ENCODE data around the gene LHFPL5. TPM values are rescaled to one million over a fixed set of nuclear protein-coding genes. Genes with fewer than 3 reads are reported as not detected.

LHFPL5 gene
- total and polyA plus RNA-seq, 2 experiments from 2014 or later = 0.10 TPM; not detected in 1

DNA sequence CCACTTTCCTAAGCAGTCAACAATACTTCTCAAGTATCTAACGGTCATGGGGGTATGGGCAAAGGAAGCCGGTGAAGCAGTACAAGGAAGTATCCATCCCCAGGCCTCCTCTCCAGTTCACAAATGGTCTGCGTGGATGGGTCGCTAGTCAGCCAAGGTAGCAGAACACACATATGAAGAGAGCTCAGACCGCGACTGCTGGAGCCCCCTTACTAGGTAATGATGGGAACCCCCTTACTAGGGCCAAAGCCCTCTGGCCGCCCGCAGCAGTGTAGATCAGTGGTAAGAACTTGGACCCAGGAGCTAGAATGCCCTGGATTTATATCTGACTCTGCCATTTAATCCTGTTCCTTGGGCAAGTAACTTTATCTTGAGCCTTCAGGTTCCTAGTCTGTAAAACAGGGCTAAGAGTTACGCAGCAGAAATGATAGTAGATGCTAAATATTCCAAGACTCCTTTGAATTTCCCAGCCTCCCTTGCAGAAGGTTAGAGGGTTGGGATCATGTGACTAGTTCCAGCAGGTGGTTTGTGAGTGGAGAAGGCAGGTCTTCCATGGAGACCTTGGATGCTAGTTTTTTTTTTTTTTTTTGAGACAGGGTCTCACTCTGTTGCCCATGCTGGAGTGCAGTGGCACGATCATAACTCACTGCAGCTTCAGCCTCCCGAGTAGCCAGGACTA, 30.9 kb upstream of the LHFPL5 start:
- no peaks in the 10 kb centered on the region for H3K79me2 ChIP-seq
- H3K4me3 ChIP-seq = no peak overlapping the region
- H3K4me2 ChIP-seq = no peak overlapping the region
- no peaks in the 10 kb centered on the region for H3K36me3 ChIP-seq (replicated peaks; ENCODE audit: insufficient read depth, low read depth)
- no peaks in the 10 kb centered on the region for H3K9me3 ChIP-seq (ENCODE audit: low read depth)
- no peak overlapping the region for H2AFZ ChIP-seq
- no peaks in the 10 kb centered on the region for H3K9me2 ChIP-seq (replicated peaks; ENCODE audit: insufficient read depth)
- no peak overlapping the region for H3K27ac ChIP-seq
- H3K27me3 ChIP-seq = peaks cover 3% of the 10 kb centered on the region
- DNase-seq (ENCODE audit: low spot score) = no peak
- TF ChIP-seq CTCF (IDR thresholded peaks at IDR 0.05; ENCODE audit: poor library complexity) (no peak), EZH2 (IDR thresholded peaks at IDR 0.05; ENCODE audit: borderline replicate concordance) (no peak), EZH2phosphoT487 (IDR thresholded peaks at IDR 0.05; ENCODE audit: low read depth, severe bottlenecking, unreplicated experiment) (no peak)
- no peaks in the 10 kb centered on the region for H4K20me1 ChIP-seq (ENCODE audit: insufficient read depth, poor library complexity, severe bottlenecking)
- H3K4me1 ChIP-seq (ENCODE audit: insufficient read depth) = no peaks in the 10 kb centered on the region
- 94% methylated on average over 11 of the region's 11 CpGs for WGBS (ENCODE audit: low lambda C conversion rate, missing lambda C conversion rate)

DNA sequence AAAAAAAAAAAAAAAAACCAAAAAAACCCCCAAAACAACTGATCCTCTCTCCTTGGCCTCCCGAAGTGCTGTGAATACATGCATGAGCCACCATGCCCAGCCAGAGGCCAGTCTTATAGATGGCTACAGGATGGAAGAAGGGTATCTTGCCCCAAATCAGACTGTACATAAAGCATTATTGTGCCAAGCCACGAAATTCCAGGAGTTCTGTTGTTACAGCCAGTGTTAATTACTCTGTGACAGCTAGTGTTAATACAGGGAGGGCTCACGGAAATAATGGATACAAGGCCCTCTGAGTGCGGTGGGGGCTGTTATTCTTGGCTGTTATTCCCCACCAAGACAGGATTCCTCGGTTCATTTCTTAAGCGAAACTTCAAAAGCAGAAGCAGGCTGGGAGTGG, 30.1 kb upstream of the LHFPL5 start:
- H3K27ac ChIP-seq = no peak overlapping the region
- WGBS (ENCODE audit: low lambda C conversion rate, missing lambda C conversion rate) = 80% methylated on average over 6 of the region's 6 CpGs
- peaks cover 3% of the 10 kb centered on the region for H3K27me3 ChIP-seq
- H3K4me1 ChIP-seq (ENCODE audit: insufficient read depth) = no peaks in the 10 kb centered on the region
- H3K9me3 ChIP-seq (ENCODE audit: low read depth) = no peaks in the 10 kb centered on the region
- H3K36me3 ChIP-seq (replicated peaks; ENCODE audit: insufficient read depth, low read depth) = no peaks in the 10 kb centered on the region
- H3K4me2 ChIP-seq = no peak overlapping the region
- H3K4me3 ChIP-seq = no peak overlapping the region
- no peaks in the 10 kb centered on the region for H3K79me2 ChIP-seq
- no peak for TF ChIP-seq CTCF (IDR thresholded peaks at IDR 0.05; ENCODE audit: poor library complexity)
- no peak for TF ChIP-seq EZH2 (IDR thresholded peaks at IDR 0.05; ENCODE audit: borderline replicate concordance)
- TF ChIP-seq EZH2phosphoT487 (IDR thresholded peaks at IDR 0.05; ENCODE audit: low read depth, severe bottlenecking, unreplicated experiment) = no peak
- H2AFZ ChIP-seq = no peak overlapping the region
- no peaks in the 10 kb centered on the region for H4K20me1 ChIP-seq (ENCODE audit: insufficient read depth, poor library complexity, severe bottlenecking)
- no peak for DNase-seq (ENCODE audit: low spot score)
- H3K9me2 ChIP-seq (replicated peaks; ENCODE audit: insufficient read depth) = no peaks in the 10 kb centered on the region

DNA sequence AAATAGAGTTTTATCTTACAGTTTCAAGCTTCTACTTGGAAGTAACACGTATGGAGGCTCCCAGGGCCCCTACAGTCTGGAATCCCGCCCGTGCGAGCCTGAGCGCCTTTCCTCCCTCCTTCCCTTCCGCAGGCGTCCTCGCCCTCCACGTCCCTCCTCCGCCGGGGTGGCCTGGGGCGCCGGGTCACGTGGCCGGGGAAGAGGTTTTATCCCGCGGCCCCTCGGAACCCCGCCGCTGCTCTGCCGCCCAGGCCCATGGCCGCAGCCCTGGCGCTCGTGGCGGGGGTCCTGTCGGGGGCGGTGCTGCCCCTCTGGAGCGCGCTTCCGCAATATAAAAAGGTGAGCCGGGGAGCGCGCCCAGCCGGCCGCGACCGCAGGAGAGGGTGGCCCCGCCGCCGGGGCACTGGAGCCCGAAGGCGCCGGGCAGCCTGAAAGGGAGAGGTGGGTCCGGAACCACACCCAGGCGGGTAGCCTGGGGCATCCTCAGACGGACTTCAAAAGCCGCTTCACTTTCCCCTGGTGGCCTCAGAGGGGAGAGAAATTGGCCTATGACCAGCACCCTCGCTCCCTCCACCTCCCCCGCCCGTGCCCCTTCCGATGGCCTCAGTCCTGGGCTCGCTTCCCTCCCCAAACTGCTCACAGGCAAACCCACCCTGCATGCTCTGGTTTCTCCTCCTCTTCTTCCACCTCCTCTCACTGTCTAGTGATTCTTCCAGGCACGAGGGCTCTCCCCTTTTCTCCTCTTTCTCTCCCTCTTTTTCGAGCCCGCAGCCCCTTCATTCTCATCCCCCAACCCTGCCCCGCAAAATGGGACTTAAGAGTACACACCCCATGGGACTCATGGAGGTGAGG, 28.6 kb upstream of the LHFPL5 start, which contains the start of gene CLPSL2:
Gene CLPSL2 (plus strand): TSS at position 235 of the 852 bp plus-strand sequence. CDS start 21 bp downstream, at position 256.
- no peaks in the 10 kb centered on the region for H3K4me1 ChIP-seq (ENCODE audit: insufficient read depth)
- H3K9me2 ChIP-seq (replicated peaks; ENCODE audit: insufficient read depth) = no peaks in the 10 kb centered on the region
- H3K4me2 ChIP-seq = peak within 1 kb of the TSS; percentile 99
- 2% methylated on average over 46 of the region's 56 CpGs for WGBS (ENCODE audit: low lambda C conversion rate, missing lambda C conversion rate)
- H3K27me3 ChIP-seq = peaks cover 3% of the 10 kb centered on the region
- DNase-seq (ENCODE audit: low spot score) = peak; percentile 47
- no peaks in the 10 kb centered on the region for H3K9me3 ChIP-seq (ENCODE audit: low read depth)
- no peaks in the 10 kb centered on the region for H4K20me1 ChIP-seq (ENCODE audit: insufficient read depth, poor library complexity, severe bottlenecking)
- no peaks in the 10 kb centered on the region for H3K36me3 ChIP-seq (replicated peaks; ENCODE audit: insufficient read depth, low read depth)
- peak within 1 kb of the TSS; percentile 59 for H3K4me3 ChIP-seq
- H3K79me2 ChIP-seq = no peaks in the 10 kb centered on the region
- peak within 1 kb of the TSS; percentile 80 for H2AFZ ChIP-seq
- TF ChIP-seq EZH2 (IDR thresholded peaks at IDR 0.05; ENCODE audit: borderline replicate concordance) (no peak), CTCF (IDR thresholded peaks at IDR 0.05; ENCODE audit: poor library complexity) (no peak), EZH2phosphoT487 (IDR thresholded peaks at IDR 0.05; ENCODE audit: low read depth, severe bottlenecking, unreplicated experiment) (no peak)
- H3K27ac ChIP-seq = no peak within 1 kb of the TSS

Measured in hepatocyte (in vitro differentiated cells).